Right lobe of liver (tissue), 6 donors: ENCODE measurements around the gene RPL29. TPM values are rescaled to one million over a fixed set of nuclear protein-coding genes. Genes with fewer than 3 reads are reported as not detected.
"Not testable (repeated sequence)": the region's sequence is repeated elsewhere in the genome, so short reads cannot be mapped to it uniquely, and the experiment has no call there.

Experiments used
- ATAC-seq, 4 donors: fragments of 200-7000 bp; cut with Tn5 transposase; one replicate each; pipeline ENCODE4 v1.9.1; 2020; ENCODE audit warnings: mild to moderate bottlenecking in 4 of 4, moderate library complexity in 4 of 4
- DNase-seq, 3 donors: peaks; one replicate each; pipeline ENCODE4 v3.0.0-alpha.2; 2020
- H3K27ac ChIP-seq, 3 donors: fragments of 200-600 bp; one replicate each; pipeline ENCODE4 v1.8.0; 2022
- H3K27me3 ChIP-seq, 2 donors: fragments of 200-600 bp; one replicate each; pipeline ENCODE4 v1.8.0; 2022
- H3K36me3 ChIP-seq, 4 donors: fragments of 200-600 bp; sonication (generic) in 1 of 4; one replicate each; pipeline versions ENCODE4 v1.5.1 to v1.8.0; 2017 to 2022; ENCODE audit warnings: control low read depth in 1 of 4
- H3K4me1 ChIP-seq, 4 donors: fragments of 200-600 bp; sonication (generic) in 1 of 4; one replicate each; pipeline versions ENCODE4 v1.5.1 to v1.8.0; 2017 to 2022; ENCODE audit warnings: control low read depth in 1 of 4
- H3K4me3 ChIP-seq, 3 donors: fragments of 200-600 bp; one replicate each; pipeline ENCODE4 v1.8.0; 2022
- H3K9me3 ChIP-seq, 4 donors: fragments of 200-600 bp; sonication (generic) in 1 of 4; one replicate each; pipeline versions ENCODE4 v1.5.1 to v1.8.0; 2017 to 2022; ENCODE audit warnings: control low read depth in 1 of 4
- CTCF ChIP-seq, 4 donors: fragments of 200-600 bp in 3 of 4; fragments of 450-650 bp in 1 of 4; IDR thresholded peaks; one replicate each; pipeline versions ENCODE4 v1.5.1 to v1.8.0; 2016 to 2022; ENCODE audit warnings: antibody characterized with exemption in 4 of 4, mild to moderate bottlenecking in 2 of 4
- POLR2A ChIP-seq: fragments of 450-650 bp; IDR thresholded peaks from one replicate; pipeline ENCODE4 v1.6.1; 2017; ENCODE audit warnings: antibody characterized with exemption, mild to moderate bottlenecking
- WGBS: methylation state at CpG from one replicate; pipeline ENCODE4 v1.1.6; 2018; ENCODE audit warnings: low coverage, low lambda C conversion rate; ENCODE audit not compliant: insufficient coverage; ENCODE audit errors: missing lambda C conversion rate; 5-methylcytosine and 5-hydroxymethylcytosine counted together
- intact Hi-C, 2 donors: fragments of 100-400 bp; cut with DNase I; formaldehyde crosslinking; loops; one replicate each; pipeline versions ENCODE4 v1.11.2 to v1.14.1; 2022
- long read RNA-seq: library from polyadenylated mRNA; unstranded; transcript quantifications from one replicate; pipeline ENCODE4 v2.0.0, GENCODE V29; 2019
- total RNA-seq, 6 experiments: library from RNA; depleted of rRNA in 2 of 6; stranded (reverse); fragments of >200 nt in 2 of 6; fragmentation: NEBNext Ultra II Directional in 3 of 6; extraction: Animal tissue kit (Norgen Biotek cat#: 25700) in 3 of 6; gene quantifications; one replicate each; pipeline versions ENCODE4 v1.1.0 to v1.2.4, GENCODE V29; 2016 to 2023
- donor health status: DM: no; HTN: yes; CAD: no.
- donor health status: DM: no; HTN: no; CAD: no.
- donor health status: DM: no; HTN: no; CAD: no.
- donor health status: DM: no; HTN: yes; CAD: no.
- donor health status: DM: no; HTN: yes; CAD: no.

The RPL29 gene
- total RNA-seq, result 100 to 1,000 TPM; 396 to 971 (median 447) TPM
- long read RNA-seq, transcript RPL29-201 (4 exons, 723 nt), result major isoform, 172 of 191 reads
- long read RNA-seq, partial matches to known transcripts, result 16 of 191 reads
- long read RNA-seq, other reads (novel, unspliced or antisense), result 3 of 191 reads

GRCh38 chr3:51995346-51996163 is at the start of gene RPL29:
TSS of gene RPL29 (minus strand) at chr3:51995895. CDS start at chr3:51995461, 434 bp downstream.
- intact Hi-C loops, result no loop called here
- WGBS, result 0% methylated on average over 32 of the region's 40 CpGs
- peak; percentile 96 to 98 (median 96) for ATAC-seq

GRCh38 chr3:52044869-52045619 is 49.3 kb upstream of the RPL29 start:
- H3K36me3 ChIP-seq, result peaks cover 0 to 5% (median under 1%) of the 10 kb centered on the region in 4 donors
- no peak overlapping the region for H3K4me3 ChIP-seq
- TF ChIP-seq CTCF (IDR thresholded peaks at IDR 0.05), result no peak
- no peak for TF ChIP-seq POLR2A
- H3K27me3 ChIP-seq, result no peaks in the 10 kb centered on the region
- intact Hi-C loops, result no loop called here
- H3K9me3 ChIP-seq, result no peaks in the 10 kb centered on the region
- ATAC-seq (no peak), DNase-seq (no peak)
- WGBS, result 92% methylated on average over 2 of the region's 18 CpGs
- peaks cover 0 to 3% (median 0%) of the 10 kb centered on the region in 4 donors for H3K4me1 ChIP-seq
- no peak overlapping the region for H3K27ac ChIP-seq

More at GRCh38 chr3:51995346-51996163, at the start of gene RPL29:
- DNase-seq, result peak; percentile 85 to 91 (median 90)
- Histone ChIP-seq H3K27ac (peak within 1 kb of the TSS; percentile 67 to 93 (median 88)), H3K4me1 (peaks cover 0 to 12% (median 4%) of the 10 kb centered on the region in 4 donors), H3K27me3 (no peaks in the 10 kb centered on the region), H3K4me3 (peak within 1 kb of the TSS; percentile 63 to 93 (median 89)), H3K9me3 (no peaks in the 10 kb centered on the region), H3K36me3 (peaks cover 0 to 19% (median 8%) of the 10 kb centered on the region in 4 donors)
- peak; percentile 64 for TF ChIP-seq POLR2A
- TF ChIP-seq CTCF (IDR thresholded peaks at IDR 0.05), result peak; percentile 12 to 48 (median 34)

GRCh38 chr3:52043750-52044149 is 48.1 kb upstream of the RPL29 start:
- no peak for ATAC-seq
- Histone ChIP-seq H3K4me3 (no peak overlapping the region), H3K9me3 (no peaks in the 10 kb centered on the region), H3K27me3 (no peaks in the 10 kb centered on the region), H3K4me1 (peaks cover 0 to 8% (median 0%) of the 10 kb centered on the region in 4 donors), H3K36me3 (no peaks in the 10 kb centered on the region), H3K27ac (no peak overlapping the region)
- TF ChIP-seq CTCF (IDR thresholded peaks at IDR 0.05) (no peak), POLR2A (no peak)
- 60% methylated on average over 1 of the region's 6 CpGs for WGBS
- DNase-seq, result no peak
- intact Hi-C loops, result no loop called here

- H3K4me3 ChIP-seq, H3K9me3 ChIP-seq, H3K36me3 ChIP-seq, intact Hi-C loops, DNase-seq, ATAC-seq, H3K4me1 ChIP-seq, H3K27me3 ChIP-seq, H3K27ac ChIP-seq: not testable (repeated sequence)
- WGBS, result 100% methylated on average over 1 of the region's 1 CpG
These were observed 47.3 kb upstream of the RPL29 start for GRCh38 chr3:52043039-52043438.
